ENCODE data around the gene ZDHHC14. TPM values are rescaled to one million over a fixed set of nuclear protein-coding genes. Genes with fewer than 3 reads are reported as not detected.

ZDHHC14 gene
- total RNA-seq, 4 donors from 2014 or later = 11.4 to 20.8 (median 15.6) TPM

DNA sequence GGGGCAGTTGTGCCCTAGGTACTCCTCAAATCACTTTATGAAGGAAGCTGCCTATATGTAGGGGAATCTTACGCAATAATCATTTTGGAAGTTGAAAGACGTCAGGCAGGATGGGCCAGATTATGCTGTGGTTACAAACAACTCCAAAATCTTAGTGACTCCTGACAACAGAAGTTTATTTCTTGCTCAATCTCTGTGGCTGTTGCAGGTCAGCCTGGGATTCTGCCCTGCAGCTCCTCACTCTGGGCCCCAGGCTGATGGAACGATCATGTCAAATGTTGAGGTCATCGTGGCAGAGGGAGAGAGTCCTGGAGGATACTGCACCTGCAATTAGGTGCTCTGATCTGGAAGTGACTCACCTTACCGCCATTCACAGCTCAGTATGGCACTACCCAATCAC is 88.4 kb downstream of the ZDHHC14 start:
- Histone ChIP-seq H3K4me3 (no peak overlapping the region), H3K36me3 (no peaks in the 10 kb centered on the region), H3K9me3 (no peaks in the 10 kb centered on the region), H3K27me3 (no peaks in the 10 kb centered on the region), H3K27ac (no peak overlapping the region), H3K4me1 (no peaks in the 10 kb centered on the region)
- DNase-seq (ENCODE audit: low spot score in 2 of 2) = no peak
- TF ChIP-seq, protein P1, sequence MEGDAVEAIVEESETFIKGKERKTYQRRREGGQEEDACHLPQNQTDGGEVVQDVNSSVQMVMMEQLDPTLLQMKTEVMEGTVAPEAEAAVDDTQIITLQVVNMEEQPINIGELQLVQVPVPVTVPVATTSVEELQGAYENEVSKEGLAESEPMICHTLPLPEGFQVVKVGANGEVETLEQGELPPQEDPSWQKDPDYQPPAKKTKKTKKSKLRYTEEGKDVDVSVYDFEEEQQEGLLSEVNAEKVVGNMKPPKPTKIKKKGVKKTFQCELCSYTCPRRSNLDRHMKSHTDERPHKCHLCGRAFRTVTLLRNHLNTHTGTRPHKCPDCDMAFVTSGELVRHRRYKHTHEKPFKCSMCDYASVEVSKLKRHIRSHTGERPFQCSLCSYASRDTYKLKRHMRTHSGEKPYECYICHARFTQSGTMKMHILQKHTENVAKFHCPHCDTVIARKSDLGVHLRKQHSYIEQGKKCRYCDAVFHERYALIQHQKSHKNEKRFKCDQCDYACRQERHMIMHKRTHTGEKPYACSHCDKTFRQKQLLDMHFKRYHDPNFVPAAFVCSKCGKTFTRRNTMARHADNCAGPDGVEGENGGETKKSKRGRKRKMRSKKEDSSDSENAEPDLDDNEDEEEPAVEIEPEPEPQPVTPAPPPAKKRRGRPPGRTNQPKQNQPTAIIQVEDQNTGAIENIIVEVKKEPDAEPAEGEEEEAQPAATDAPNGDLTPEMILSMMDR (IDR thresholded peaks at IDR 0.05) = no peak
- TF ChIP-seq EP300 (IDR thresholded peaks at IDR 0.05) = no peak
- TF ChIP-seq POLR2A (IDR thresholded peaks at IDR 0.05) = no peak
- 81 to 82% methylated on average over 5 of the region's 5 CpGs for WGBS, 2 donors

DNA sequence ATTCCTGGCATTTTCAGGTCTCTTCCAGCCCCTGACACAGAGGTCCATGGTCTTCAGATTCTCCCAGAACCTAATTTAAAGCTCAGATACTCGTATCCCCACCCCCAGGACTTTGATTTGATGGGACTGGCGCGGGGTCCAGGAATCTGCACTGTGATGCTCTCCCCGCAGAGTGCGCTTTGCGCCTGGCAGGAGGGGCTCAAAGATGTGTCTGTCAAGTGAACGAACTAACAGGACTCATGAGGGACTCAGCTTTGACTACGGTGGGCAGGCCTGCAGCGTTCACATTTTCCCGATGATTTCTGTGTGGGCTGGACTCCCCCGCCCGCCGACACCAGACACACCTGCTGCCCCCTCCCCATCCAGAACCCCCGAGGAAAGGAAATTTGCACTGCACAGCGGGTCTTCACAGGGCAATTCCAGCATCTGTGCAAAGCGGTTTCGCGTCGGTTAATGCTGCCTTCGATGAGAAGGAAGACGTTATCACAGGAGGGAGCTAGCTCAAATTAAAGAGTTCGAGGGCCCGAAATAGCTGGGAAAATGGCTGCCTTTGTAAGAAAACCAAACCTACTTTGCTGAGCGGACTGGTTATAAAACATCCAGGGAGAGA is 90.2 kb downstream of the ZDHHC14 start:
- WGBS, 2 donors = 87 to 89% methylated on average over 24 of the region's 24 CpGs
- no peak for DNase-seq (ENCODE audit: low spot score in 2 of 2)
- TF ChIP-seq POLR2A (IDR thresholded peaks at IDR 0.05) = no peak
- TF ChIP-seq EP300 (IDR thresholded peaks at IDR 0.05) = no peak
- TF ChIP-seq, protein P1 (IDR thresholded peaks at IDR 0.05) = no peak
- H3K27ac ChIP-seq = no peak overlapping the region
- no peaks in the 10 kb centered on the region for H3K36me3 ChIP-seq
- H3K9me3 ChIP-seq = no peaks in the 10 kb centered on the region
- no peaks in the 10 kb centered on the region for H3K4me1 ChIP-seq
- H3K4me3 ChIP-seq = no peak overlapping the region
- H3K27me3 ChIP-seq = no peaks in the 10 kb centered on the region

DNA sequence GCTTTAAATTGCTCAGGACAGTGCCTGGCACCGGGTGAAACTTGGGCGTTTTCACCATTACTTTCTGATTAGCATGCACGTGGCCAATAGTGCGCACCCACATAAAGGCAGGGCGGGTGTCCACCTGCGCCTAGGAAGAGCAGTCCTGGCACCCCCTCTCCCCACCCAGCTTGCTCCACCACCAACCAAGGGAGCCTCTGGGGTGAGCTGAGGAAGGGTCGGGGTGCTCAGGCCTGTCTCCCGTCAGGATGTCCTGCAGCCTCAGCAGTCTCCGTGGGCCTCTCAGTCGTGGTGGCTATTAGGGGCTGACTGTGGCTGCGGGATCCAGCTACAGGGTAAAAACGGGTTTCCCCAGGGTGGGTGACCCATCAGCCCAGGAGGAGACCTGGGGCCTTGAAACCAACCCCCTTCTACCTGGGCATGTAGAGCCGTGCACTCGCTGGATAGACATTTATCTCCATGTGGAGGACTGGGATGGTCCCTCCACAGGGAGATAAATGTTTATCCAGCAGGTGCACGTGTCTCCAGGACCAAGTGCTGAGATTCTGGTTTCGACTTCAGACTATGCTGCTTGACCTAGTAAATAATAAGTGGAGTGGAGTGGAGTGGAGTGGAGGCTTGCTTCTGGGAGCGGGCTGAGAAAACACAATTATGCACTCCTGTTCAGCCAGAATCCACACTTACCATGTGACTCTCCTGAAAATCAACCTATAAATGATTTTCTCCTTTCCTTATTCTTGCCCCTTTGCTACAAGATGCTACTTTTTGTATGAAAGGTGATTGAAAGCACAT is 91.1 kb downstream of the ZDHHC14 start:
- Histone ChIP-seq H3K9me3 (no peaks in the 10 kb centered on the region), H3K4me1 (no peaks in the 10 kb centered on the region), H3K27ac (no peak overlapping the region), H3K27me3 (no peaks in the 10 kb centered on the region), H3K4me3 (no peak overlapping the region), H3K36me3 (no peaks in the 10 kb centered on the region)
- TF ChIP-seq POLR2A (IDR thresholded peaks at IDR 0.05) (no peak), EP300 (IDR thresholded peaks at IDR 0.05) (no peak)
- TF ChIP-seq, protein P1 (IDR thresholded peaks at IDR 0.05) = no peak
- 84 to 87% methylated on average over 16 to 17 of the region's 17 CpGs for WGBS, 2 donors
- no peak for DNase-seq (ENCODE audit: low spot score in 2 of 2)

DNA sequence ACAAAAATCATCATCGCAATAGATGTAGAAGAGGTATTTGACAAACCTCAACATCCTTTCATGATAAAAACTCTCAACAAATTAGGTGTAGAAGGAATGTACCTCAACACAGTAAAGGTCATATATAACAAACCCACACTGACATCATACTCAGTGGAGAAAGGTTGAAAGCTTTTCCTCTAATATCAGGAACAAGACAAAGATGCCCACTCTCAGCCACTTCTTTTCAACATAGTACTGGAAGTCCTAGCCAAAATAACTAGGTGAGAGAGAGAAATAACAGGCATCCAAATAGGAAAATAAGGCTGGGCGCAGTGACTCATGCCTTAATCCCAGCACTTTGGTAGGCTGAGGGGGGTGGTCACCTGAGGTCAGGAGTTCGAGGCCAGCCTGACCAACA is 95.8 kb downstream of the ZDHHC14 start:
- Histone ChIP-seq H3K4me3 (no peak overlapping the region), H3K9me3 (no peaks in the 10 kb centered on the region), H3K27me3 (no peaks in the 10 kb centered on the region), H3K36me3 (no peaks in the 10 kb centered on the region), H3K4me1 (no peaks in the 10 kb centered on the region), H3K27ac (no peak overlapping the region)
- WGBS, 2 donors = 96% methylated on average over 3 of the region's 3 CpGs
- no peak for DNase-seq (ENCODE audit: low spot score in 2 of 2)
- TF ChIP-seq, protein P1 (IDR thresholded peaks at IDR 0.05) = no peak
- TF ChIP-seq POLR2A (IDR thresholded peaks at IDR 0.05) (no peak), EP300 (IDR thresholded peaks at IDR 0.05) (no peak)

DNA sequence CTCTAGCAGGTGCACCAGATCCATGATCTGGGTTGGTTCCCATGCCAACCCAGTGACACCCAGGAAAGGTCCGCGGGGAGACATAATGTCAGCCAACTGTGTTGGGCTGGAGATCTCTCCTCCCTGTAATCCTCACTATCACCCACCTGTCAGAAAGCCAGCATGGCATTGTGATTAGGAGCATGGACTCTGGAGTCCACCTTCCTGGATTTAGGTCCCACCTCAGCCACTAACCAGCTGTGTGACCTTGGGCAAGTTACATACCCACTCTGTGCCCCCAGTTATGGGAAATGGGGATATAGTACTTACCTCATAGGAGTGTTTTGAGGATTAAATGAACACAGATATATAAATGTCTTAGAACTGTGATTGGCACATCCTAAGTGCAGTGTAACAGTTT is 97.9 kb downstream of the ZDHHC14 start:
- 91 to 95% methylated on average over 2 of the region's 2 CpGs for WGBS, 2 donors
- DNase-seq (ENCODE audit: low spot score in 2 of 2) = no peak
- no peak for TF ChIP-seq POLR2A (IDR thresholded peaks at IDR 0.05)
- no peak for TF ChIP-seq EP300 (IDR thresholded peaks at IDR 0.05)
- TF ChIP-seq, protein P1 (IDR thresholded peaks at IDR 0.05) = no peak

More for the DNA sequence above, 97.9 kb downstream of the ZDHHC14 start:
- H3K4me1 ChIP-seq = no peaks in the 10 kb centered on the region
- H3K36me3 ChIP-seq = no peaks in the 10 kb centered on the region
- no peak overlapping the region for H3K27ac ChIP-seq
- H3K4me3 ChIP-seq = no peak overlapping the region
- no peaks in the 10 kb centered on the region for H3K9me3 ChIP-seq
- H3K27me3 ChIP-seq = no peaks in the 10 kb centered on the region
